Activated CD4-positive, alpha-beta T cell treated with anti-CD3 and anti-CD28 coated beads, Interleukin-2, amount 50 U/mL, for 48 hours (primary cell): ENCODE results near the gene TMC6.

Source experiments
- DNase-seq, 2 experiments: peaks; one replicate each; pipeline ENCODE4 v3.0.0-alpha.2; 2020

TMC6 gene

GRCh38 chr17:78128551-78129350 lies at the start of gene TMC6:
TSS of gene TMC6 (minus strand) at chr17:78128755. CDS start at chr17:78126832, 1,923 bp downstream.
- peak; percentile 66 to 72 for DNase-seq

- DNase-seq = peak; percentile 77 to 83
Measured at GRCh38 chr17:78176548-78177025, 48.0 kb upstream of the TMC6 start.

- DNase-seq = no peak
Measured at GRCh38 chr17:78175643-78175981, 47.1 kb upstream of the TMC6 start.

- no peak for DNase-seq
Measured at GRCh38 chr17:78174870-78175642, 46.5 kb upstream of the TMC6 start.

- no peak for DNase-seq
Measured at GRCh38 chr17:78174346-78174869, 45.9 kb upstream of the TMC6 start.

GRCh38 chr17:78173097-78173715 lies 44.7 kb upstream of the TMC6 start:
- DNase-seq = peak in 1 of 2 experiments; percentile 21

- peak in 1 of 2 experiments; percentile 19 for DNase-seq
Measured at GRCh38 chr17:78172249-78173051, 43.9 kb upstream of the TMC6 start.

- DNase-seq = peak in 1 of 2 experiments; percentile 13
Measured at GRCh38 chr17:78171591-78172248, 43.2 kb upstream of the TMC6 start.

GRCh38 chr17:78170692-78171590 lies 42.4 kb upstream of the TMC6 start:
- DNase-seq = peak in 1 of 2 experiments; percentile 18

GRCh38 chr17:78168903-78169793 lies 40.6 kb upstream of the TMC6 start:
- peak; percentile 67 to 74 for DNase-seq

GRCh38 chr17:78168242-78168902 lies 39.8 kb upstream of the TMC6 start, which contains the start of gene SYNGR2:
TSS of gene SYNGR2 (plus strand) at chr17:78168581. CDS start at chr17:78168617, 36 bp downstream.
- DNase-seq = peak; percentile 85 to 87

- no peak for DNase-seq
Measured at GRCh38 chr17:78166416-78166815, 37.9 kb upstream of the TMC6 start.

GRCh38 chr17:78164748-78165607 lies 36.4 kb upstream of the TMC6 start:
- no peak for DNase-seq

GRCh38 chr17:78163881-78164747 lies 35.6 kb upstream of the TMC6 start:
- DNase-seq = no peak

GRCh38 chr17:78159575-78160158 lies 31.1 kb upstream of the TMC6 start:
- peak in 1 of 2 experiments; percentile 52 for DNase-seq
